GM12872 (cell line): Measurements from ENCODE around the gene ATOSB.

ENCODE experiments used
- CTCF ChIP-seq: IDR thresholded peaks from 3 replicates; pipeline ENCODE4 v1.5.1; 2011; ENCODE audit warnings: low read depth, mild to moderate bottlenecking, low read length, moderate library complexity; ENCODE audit not compliant: insufficient read depth

The ATOSB gene

GRCh38 chr9:35067056-35067455 lies 48.6 kb downstream of the ATOSB start:
- TF ChIP-seq CTCF, result no peak

GRCh38 chr9:35060548-35061207 lies 55.0 kb downstream of the ATOSB start:
- TF ChIP-seq CTCF, result no peak

- no peak for TF ChIP-seq CTCF
Observed at GRCh38 chr9:35059438-35059837, 56.2 kb downstream of the ATOSB start.

GRCh38 chr9:35057271-35057620 lies 58.4 kb downstream of the ATOSB start:
- no peak for TF ChIP-seq CTCF

- no peak for TF ChIP-seq CTCF
Observed at GRCh38 chr9:35056571-35057270, 58.9 kb downstream of the ATOSB start.

- no peak for TF ChIP-seq CTCF
Observed at GRCh38 chr9:35054871-35055644, 60.6 kb downstream of the ATOSB start.

- no peak for TF ChIP-seq CTCF
Observed at GRCh38 chr9:35054185-35054835, 61.4 kb downstream of the ATOSB start.
